Hippocampal formation (tissue), 2 donors: ENCODE data around the gene PIR.
A peak's percentile ranks its signal among the peaks of the same experiment; 100 is the strongest.

ENCODE experiments used
- DNase-seq, 2 donors: peaks; one replicate each; lab custom pipeline; 2025; lab: John Stamatoyannopoulos, UW

PIR gene

DNA sequence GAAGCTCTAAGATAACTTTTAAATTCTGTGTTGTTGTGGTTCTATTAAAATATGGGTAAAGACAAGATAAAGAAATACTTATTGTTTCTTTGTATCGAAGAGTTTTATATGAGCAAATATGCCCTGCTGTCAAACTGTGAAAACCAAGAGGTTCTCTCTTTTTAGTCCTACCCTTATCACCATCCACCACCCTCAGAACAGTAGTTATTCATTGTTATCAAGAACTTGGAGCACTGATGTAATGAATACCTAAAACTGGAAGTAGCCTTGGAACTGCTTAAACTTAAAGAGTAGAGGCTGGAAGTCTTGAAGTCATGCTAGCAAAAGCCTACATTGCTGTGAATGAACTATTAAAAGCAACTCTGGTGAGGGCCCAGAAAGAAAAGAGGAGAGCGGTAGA, 9.2 kb downstream of the PIR start:
- DNase-seq: no peak

DNA sequence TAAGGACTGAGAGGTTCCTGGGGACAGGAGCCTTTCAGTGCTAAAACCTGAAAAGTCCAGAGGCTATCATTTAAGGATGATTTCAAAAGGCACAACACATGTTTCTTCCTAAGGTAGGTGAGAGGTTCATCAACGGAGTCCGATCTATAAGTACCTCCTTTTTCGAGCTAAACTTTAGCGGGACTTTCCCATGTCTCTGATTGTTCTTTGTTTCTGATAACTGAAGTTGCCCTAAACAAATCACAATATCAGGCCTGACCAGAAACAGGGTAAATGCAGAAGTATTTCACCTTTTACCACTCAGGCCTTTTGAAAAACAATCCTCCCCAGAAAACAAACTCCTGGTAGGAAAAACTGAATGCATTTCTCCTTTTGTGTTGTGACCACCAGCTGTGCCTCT, 17.6 kb downstream of the PIR start:
- no peak for DNase-seq

DNA sequence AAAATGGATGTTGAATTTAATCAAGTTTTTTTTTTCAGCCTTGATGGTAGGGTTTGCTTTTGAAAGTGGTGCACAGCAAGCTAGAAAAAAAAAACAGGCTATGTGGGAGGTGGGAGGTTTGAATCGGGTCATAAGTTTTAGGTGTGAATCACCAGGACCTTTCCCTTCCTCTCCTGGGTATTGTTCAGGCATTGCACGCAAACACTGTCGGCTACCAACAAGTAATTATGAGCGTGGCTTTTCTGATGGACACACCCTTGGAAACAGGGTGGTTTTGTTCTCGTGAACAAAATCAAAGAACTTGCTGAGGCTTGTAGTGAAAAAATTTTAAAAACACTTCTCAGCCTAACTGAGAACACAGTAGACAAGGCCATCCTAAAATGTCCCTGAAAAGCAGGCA, 18.1 kb downstream of the PIR start:
- no peak for DNase-seq

DNA sequence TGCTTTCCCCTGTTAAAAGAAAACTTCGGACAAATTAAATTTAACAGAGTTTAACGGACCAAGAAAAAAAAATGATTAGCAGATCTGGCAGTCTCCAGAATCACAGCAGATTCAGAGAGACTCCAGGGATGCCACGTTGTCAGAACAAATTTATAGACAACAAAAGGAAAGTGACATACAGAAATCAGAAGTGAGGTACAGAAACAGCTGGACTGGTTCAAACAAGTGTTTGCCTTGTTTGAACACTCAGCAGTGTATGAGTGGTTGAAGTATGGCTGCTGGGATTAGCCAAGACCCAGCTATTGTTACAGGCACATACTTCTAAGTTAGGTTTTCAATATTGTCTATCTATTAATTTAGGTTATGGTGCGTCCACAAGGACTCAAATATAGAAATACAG, 19.1 kb downstream of the PIR start:
- no peak for DNase-seq

DNA sequence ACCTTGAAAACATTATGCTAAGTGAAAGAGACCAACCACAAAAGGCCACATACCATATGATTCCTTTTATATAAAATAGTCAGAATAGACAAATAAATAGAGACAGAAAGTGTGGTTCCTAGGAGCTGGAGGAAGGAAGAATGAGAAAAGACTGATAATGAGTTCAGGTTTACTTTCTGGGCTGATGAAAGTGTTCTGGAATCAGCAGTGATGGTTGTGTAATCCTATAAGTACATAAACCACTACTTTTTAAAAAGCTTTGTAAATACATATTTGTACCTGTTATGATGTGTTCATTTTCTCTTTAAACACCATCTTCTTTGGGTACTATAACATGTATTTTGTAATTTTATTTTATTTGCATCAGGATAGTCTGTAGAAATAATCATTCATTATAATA, 20.6 kb downstream of the PIR start:
- no peak for DNase-seq

DNA sequence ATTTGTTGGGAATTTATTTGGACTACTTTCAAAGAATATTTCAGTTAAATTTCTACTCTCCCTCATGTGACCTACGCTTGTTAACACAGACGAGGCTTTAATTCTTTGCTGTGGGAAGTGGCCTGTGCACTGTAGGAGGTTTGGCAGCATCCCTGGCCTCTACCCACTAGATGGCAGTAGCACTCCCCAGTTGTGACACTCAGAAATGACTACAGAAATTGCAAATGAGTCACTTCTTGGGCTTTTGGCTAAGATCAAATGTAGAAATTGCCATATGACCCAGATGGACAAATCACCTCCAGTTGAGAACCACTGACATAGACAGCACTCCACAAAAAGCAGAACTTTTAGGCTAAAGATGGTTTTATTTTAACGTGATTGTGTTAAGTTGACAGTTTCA, 22.1 kb downstream of the PIR start:
- DNase-seq: peak; percentile 30 to 46

DNA sequence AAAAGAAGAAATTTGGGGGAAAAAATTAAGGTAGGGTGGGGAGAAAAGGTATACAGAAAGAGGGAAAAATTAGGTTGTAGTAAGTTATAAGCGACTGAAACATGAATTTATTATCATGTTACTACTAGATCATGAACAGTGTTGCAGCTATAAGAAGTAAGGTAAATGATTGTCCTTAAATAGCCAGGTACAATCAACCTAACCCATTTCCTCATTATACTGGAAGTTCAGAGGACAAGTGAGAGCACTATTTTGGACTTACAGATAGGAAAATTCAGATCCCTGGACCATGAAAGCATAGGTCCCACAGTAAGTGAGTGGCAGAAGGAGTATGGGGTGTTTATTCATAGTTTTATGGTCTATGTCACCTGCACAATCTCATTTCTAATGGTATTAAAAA, 23.5 kb downstream of the PIR start:
- DNase-seq: no peak

DNA sequence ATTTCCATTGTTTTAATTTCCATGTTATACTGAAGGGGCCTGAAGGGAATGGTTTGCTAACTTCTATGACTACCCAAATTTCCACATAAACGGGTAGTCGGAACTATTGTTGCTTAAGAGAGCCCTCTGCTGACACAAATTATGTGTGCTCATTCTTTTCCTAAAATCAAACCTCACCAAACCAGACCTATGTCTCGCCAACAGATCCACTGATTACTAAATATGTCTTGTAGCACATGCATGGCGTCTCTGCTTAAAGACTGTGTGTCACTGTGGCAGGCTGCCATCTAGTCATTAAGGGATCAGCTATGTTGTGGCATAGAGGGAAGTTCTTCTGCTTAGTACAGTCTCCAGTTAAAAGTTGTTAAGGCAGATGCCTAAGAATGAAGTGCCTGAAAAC, 25.1 kb downstream of the PIR start:
- DNase-seq: peak; percentile 4 to 39

DNA sequence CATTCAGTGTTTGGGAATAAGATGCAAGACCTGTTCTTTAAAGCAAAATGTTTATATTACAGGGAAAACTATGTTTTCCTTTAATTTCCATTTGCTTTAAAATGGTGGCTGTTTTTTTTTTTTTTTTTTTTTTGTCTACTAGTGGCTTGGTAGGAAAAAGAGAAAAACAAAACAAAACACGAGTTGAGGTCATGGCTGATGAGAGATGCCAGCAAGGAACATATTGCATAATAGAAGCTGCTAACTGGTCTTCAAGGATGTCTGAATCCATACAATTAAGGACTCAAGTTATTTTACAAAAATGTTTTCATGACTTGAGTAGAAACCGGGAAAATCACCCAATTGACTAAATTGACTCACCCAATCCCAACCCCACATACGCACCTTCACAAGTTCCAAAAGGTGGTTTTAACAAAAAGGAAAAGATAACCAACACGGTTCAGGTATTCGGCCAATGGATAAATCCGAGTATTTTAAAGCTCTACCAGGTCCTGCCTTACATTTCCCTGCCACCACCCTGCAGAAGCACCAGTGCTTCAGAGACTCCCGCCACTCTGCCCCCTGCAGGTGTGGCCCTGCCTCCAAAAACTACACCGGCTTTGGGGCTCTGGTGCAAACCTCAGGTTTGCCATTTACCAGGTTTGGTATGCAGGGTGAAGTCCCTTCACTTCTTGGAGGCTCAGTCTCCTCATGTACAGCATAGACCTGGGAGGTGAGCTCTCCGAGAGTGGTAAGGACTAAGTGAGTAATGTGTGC, 27.1 kb downstream of the PIR start:
- no peak for DNase-seq

DNA sequence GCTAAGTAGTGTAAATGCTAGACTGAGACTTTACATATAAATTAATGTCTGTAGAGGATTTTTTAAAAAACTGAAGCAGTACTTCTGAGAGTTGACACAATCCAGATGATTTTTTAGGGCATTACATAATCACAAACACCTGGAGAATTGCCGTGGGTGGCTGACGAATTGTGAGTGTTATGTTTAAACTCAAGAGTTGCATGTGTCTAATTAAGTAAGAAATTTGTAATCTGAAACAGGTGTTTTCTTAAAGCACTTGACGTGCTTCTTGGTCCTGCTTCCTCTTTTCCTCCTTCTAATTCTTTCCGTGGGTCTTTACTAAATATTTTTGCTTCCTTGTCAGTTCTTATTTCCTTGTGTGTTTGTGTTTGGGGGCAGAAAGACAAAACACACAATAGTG, 27.8 kb downstream of the PIR start:
- no peak for DNase-seq

DNA sequence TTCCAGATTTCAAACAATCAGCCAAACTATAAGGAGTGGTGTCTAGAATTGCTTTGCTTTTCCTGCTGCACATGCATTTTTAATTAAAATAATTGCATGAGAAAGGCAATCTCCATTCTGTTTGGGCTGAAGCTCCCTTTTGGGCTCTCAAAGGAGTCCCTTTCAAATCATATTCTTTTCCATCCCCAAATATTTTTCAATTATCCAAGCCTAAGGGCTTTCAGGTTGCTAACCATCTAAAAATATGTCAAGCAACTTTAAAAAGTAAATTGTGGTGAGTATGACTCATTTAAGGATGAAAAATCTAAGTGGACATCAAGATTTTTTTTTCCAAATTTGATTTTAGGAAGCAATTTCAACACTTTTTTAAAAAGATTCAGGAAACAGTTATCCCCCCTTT, 28.4 kb downstream of the PIR start:
- no peak for DNase-seq

DNA sequence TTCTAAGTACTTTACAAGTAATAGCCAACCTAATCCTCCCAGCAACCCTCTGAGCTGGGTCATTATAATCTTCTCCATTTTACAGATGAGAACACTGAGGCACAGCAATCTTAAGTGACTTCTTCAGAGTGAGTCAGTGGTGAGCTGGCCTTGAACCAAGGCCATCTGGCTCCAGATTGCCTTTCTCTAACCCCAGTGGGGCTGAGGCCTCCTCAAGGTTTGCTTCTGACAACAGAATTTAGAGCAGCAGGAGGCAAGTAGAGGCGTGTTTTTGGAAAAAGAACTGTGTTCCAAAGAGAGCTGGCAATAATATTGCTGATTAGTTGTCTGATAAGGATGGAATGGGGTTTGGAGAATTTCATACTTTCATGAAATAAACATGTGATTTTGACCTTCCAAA, 41.2 kb downstream of the PIR start:
- DNase-seq: no peak

DNA sequence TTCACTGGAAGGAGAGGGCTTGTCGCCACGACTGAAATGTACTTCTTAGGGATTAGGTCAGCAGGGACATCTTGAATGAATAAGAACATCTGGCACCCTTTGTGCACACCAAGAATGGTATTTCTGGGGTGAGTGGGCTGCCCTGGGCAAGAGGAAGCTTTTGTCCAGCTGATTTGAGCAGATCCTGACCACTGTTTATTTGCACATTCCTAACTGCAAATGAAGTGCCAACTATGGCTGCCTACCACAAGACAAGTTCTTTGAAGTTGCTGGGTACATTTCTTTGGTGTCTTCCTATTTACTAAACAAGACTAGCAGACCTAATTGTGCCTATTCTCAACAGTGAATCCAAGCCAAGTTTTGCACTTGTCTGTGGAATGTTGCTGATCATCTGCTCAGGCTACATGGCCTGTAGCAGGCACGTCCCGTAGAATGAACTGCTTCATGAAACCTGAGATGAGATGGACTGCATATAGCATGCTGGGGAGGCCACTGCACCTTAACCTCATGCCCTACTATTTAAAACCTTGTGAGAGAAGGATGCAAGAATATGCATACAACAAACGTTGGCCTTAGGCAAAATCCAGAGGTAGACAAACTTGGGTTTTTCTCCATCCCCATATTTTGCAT, 45.0 kb downstream of the PIR start:
- DNase-seq: no peak

DNA sequence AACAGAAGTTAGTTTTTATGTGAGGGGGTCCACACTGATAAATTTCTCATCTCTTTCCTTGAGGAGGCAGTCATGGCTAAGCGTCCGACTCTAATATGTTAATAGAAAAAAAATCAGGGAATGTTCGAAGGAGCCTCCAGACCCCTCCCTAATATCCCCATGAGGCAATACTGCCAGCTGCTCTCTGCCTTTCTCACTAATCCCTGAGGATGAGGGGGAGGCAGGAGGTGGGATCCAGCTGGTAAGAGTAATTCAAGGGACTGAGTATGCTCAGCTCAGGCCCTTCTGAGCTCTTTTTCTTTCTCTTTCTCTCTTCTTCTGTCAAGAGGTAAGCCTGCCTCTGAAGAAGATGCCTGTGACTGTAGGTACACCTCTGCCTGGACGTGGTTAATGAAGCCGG, 51.7 kb downstream of the PIR start:
- DNase-seq: no peak

DNA sequence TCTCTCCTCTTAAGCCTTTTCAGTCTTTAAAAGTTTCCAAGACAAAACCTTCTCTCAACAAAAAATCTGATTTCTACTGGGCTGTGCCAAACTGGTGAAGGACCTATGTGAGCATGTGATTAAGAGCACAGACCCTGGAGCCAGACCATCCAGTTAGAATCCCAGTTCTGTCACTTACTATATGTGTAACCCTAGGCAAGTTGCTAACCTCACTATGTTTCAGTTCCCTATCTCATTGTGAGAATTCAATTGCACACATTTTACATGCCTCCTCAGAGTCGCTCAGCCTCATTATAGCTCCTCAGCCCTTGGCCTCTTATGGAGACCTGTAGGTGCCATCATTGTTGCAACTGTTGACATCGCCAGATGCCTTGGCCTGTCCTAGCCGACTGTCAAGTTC, 54.8 kb downstream of the PIR start:
- no peak for DNase-seq

DNA sequence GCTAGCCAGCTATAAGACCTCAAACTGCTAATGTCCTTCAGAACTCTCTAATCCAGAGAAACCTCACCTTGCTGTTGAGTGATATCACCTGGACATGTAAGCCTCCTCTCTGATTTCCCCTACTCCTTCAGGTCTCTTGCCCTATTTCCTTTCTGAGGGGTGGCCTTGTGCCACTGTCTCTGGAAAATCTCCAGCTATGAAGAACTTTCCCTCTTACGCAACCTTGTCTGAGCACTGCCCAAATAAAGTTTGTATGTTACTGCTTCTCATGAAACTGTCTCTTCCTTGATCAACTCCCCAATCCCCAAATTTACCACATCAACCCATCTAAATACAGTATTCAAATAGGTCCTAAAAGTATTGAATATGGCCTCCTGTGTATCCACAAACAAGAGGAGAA, 55.4 kb downstream of the PIR start:
- no peak for DNase-seq

DNA sequence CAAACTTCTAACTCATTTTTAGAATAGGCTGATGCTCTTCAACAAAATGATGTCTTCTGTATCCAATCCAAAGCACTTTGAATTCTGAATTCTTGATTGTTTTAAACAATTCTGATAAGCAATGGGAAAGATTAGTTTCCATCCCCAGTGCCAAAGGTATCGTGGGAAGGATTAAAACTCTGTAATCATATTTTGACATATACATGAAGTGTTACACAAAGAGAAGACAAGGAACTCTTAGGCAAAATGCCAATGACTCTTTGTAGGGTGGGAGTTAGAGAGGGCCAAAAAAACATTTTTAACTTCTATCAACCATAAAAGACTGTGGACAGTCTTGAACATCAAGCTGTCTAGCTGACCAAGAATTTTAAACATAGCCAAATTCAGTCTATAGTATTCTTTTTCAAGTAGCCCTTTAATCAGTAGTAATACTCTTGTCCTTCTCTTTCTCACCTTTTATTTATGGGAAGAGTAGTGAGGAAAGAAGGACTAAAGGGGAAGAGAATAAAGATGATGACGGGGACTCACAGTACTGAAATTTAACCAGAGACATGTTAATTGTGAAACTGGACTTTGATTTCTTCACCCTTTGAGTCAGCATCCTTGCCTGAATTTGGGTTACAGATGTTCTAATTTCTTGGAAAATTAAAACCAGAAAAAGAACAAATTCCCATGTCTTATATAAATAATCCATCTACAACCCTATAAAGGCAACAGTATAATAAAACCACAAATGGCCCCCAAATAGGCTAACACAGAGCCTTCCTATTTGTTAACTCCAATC, 57.1 kb downstream of the PIR start:
- DNase-seq: no peak

DNA sequence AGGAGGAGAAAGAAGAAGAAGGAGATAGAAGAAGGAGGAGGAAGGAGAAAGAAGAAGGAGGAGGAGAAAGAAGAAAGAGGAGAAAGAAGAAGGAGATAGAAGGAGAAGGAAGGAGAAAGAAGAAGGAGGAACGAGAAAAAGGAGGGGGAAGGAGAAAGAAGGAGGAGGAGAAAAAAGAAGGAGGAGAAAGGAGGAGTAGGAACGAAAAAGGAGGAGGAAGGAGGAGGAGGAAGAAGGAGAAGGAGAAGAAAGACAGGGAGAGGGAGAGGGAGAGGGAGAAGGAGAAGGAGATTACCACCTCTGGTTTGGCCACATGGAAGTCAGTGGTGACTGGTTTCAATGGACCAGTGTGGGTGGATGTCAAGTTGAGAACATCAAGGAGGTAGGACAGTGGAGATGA, 58.9 kb downstream of the PIR start:
- no peak for DNase-seq

DNA sequence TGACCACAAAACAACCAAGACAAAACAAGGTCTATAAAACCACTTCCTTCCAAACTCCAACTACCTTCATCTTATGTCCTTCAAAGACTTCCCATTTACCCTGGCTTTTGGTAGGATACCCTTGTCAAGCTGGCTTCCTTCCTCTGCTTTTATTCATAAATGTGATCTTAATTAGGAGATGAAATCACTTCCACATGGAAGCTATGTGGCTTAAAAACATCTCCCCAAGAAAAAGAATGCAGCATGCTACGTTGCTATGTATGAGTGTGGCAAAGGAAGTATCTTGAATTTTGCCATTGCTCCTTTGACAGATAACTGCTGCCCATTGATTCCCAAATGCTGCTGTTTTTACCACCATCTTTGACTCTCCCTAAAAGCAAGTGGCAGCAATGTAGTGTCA, 62.5 kb downstream of the PIR start:
- no peak for DNase-seq

DNA sequence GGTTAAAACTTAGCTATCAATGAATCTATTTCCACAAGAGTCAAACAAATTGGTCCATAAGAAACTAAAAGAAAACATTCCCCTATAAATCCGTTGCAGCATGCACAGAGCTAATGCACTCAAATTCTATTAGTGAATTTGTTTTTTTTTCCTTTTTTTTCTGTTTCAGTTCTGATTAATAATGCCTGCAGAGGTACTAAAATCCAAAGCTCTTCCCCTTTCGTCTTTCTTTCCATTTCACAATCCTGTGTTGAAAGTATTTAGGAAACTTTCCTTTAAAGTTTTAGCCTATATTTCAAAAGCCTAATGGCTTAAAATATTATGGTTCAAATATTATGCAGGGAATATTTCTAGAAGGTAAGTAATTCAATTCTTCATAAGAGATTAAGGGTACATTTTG, 63.1 kb downstream of the PIR start:
- no peak for DNase-seq

DNA sequence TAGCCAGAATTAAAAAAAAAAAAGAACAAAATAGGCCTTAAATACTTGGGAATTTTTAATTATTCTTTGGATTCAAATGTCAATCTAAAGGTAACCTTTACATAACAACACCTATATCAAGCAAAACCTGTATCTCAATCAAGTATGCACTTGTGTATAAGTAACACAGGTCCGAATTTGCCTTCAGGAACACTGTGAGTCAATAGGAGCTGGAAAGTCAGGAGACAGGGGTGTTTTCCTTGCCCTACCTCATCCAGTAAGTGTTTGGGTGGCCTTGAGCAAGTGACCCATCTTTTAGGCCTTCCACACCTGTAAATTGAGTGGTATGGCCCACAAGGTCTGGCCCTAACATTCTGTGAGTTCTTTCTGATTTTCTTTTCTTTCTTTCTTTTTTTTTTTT, 68.1 kb downstream of the PIR start:
- DNase-seq: no peak

DNA sequence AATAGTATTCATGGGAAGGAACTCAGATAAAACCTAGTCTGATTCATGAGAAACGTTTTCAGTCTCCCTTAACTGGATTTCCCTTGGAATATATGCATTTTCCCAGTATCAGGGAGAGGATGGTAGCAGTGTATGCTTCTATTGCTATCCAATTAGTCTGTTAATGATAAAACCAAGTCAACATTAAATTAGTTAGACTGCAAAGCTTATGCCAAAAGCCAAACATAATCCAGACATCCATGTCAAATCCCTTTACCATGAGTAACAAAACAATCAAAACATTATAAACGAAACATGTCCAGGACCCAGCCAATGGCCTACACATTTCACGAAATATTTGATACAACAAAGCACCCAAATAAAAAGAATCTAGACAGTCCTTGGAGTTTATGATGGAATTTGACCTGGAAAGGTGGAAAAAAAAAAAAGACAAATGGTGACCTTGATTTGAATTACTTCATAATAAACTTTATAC, 74.4 kb downstream of the PIR start:
- no peak for DNase-seq

DNA sequence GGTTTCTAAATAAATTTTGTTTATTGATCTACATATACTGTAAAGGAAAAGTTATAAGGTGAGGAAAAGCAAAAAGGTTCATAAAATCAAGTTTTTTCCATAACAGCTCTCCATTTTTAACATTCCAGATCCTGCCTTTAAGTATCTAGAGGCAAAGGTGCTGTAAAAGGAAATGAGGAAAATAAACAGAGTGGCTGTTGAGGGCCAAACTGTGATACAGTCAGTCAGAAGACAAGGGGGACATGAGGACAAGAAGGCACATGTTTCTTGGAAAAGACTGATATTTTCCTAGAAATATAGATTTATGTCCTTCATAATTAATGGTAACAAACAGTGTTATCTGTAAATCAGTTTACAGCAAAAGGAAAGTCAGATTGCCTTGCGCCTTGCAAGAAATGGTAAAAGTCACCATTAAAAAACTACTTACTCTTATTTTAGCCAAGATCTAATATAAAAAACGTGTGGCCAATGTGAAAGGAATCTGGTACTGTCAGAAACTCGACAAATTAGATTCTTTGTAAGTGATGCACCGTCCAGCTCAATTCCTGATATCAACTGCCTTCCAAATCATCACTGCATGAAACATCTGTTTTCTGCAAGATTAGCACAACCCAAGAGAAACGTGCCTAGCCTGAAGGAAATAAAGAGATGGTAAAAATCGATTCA, 75.0 kb downstream of the PIR start:
- DNase-seq: no peak
